ENCODE measurements around the gene ABCG4.

GRCh38 chr11:119153049-119153818 lies 4.4 kb downstream of the ABCG4 start:
- TF ChIP-seq CTCF (IDR thresholded peaks at IDR 0.05) (no peak), POLR2A (IDR thresholded peaks at IDR 0.05) (no peak), POLR2AphosphoS5 (IDR thresholded peaks at IDR 0.05) (no peak)
